BLaER1 treated with 17β-estradiol and CSF1 and Interleukin-3, amounts not matched to agents 10 nM and 100 nM (cell line): ENCODE results near the gene WNT1.

Experiments
- H3K27ac ChIP-seq, 11 experiments: shearing (Covaris generic); formaldehyde crosslinking; 2 replicates each; pipeline ENCODE4 v1.8.1; 2022
- H3K27me3 ChIP-seq, 11 experiments: shearing (Covaris generic); formaldehyde crosslinking; 2 replicates each; pipeline ENCODE4 v1.8.1; 2022
- H3K36me3 ChIP-seq, 11 experiments: shearing (Covaris generic); formaldehyde crosslinking; 2 replicates each; pipeline ENCODE4 v1.8.1; 2022
- H3K4me1 ChIP-seq, 10 experiments: shearing (Covaris generic); formaldehyde crosslinking; 2 replicates each; pipeline ENCODE4 v1.8.1; 2022
- H3K4me2 ChIP-seq, 11 experiments: shearing (Covaris generic); formaldehyde crosslinking; 2 replicates each; pipeline ENCODE4 v1.8.1; 2022
- H3K4me3 ChIP-seq, 10 experiments: shearing (Covaris generic); formaldehyde crosslinking; 2 replicates each; pipeline ENCODE4 v1.8.1; 2022
- H3K9ac ChIP-seq, 11 experiments: shearing (Covaris generic); formaldehyde crosslinking; 2 replicates each; pipeline ENCODE4 v1.8.1; 2022
- H3K9me3 ChIP-seq, 11 experiments: shearing (Covaris generic); formaldehyde crosslinking; replicated peaks in 1 of 11; 2 replicates each; pipeline ENCODE4 v1.8.1; 2022
- H4K20me1 ChIP-seq, 11 experiments: shearing (Covaris generic); formaldehyde crosslinking; 2 replicates each; pipeline ENCODE4 v1.8.1; 2022
- Cebpa-rat ChIP-seq, 11 experiments: shearing (Covaris generic); IDR thresholded peaks; 2 replicates each; pipeline ENCODE4 v1.8.1; 2022

WNT1 gene

DNA sequence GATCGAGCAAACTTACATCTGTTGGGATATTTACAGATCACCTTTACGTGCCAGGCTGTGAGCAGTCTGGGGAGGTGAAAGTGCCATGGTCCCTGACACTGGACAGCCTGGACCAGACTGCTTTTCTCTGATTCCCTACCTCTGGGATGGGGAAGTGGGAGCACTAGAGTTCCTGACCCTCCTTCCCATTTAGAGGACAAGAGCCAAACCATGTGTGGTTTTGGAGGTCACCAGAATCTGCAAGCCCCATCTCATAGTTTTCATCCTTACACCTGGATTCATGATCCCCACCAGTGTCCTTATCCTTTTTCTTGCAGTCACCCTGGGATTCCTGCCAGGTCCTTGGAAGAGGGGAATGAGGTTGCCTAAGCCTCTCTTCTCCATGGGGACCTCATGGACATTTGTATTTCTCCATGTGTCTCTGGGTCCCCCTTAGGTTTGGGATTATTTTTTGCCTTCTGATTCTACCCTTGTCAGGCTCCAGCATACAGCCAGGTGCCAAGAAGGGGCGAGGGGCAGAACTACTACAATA, 5.1 kb upstream of the WNT1 start:
- peak overlapping the region; percentile 31 to 89 (median 47); a peak in 19 of 22 replicates for H3K4me2 ChIP-seq
- no peak overlapping the region for H3K9ac ChIP-seq
- H3K27me3 ChIP-seq: peaks cover 100% of the 10 kb centered on the region in 11 experiments
- peaks cover 36 to 58% (median 46%) of the 10 kb centered on the region in 10 experiments for H3K4me1 ChIP-seq
- H3K9me3 ChIP-seq: peaks cover 0 to 9% (median 0%) of the 10 kb centered on the region in 11 experiments; a peak in 5 of 22 replicates
- H3K27ac ChIP-seq: no peak overlapping the region
- H3K36me3 ChIP-seq: no peaks in the 10 kb centered on the region
- H4K20me1 ChIP-seq: peaks cover 0 to 85% (median 40%) of the 10 kb centered on the region in 11 experiments; a peak in 19 of 22 replicates
- TF ChIP-seq Cebpa-rat (IDR thresholded peaks at IDR 0.05): no peak
- 0 out of 20 replicates have a peak overlapping the region, but pooled peaks of 1 of the 10 experiments have one; percentile 18 for H3K4me3 ChIP-seq

DNA sequence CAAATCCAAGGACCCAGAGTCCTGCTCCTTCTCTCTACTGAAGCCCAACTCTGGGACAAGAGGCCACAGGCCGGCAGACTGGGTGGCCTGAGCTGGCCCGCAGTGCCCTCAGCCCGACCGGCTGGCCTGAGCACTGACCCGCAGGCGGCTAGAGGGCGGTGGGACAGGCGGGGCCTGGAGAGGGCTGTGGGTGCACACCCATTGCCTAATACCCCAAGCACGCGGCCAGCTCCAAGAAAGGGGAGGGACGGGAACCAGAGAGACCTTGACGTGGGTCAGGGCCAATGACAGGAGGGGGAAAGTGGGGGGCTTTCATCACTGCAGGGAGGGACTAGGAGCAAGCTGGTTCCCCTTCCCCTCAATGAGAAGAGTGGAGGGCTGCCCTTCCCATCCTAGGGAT, 4.6 kb upstream of the WNT1 start:
- Histone ChIP-seq H3K4me3 (0 out of 20 replicates have a peak overlapping the region, but pooled peaks of 1 of the 10 experiments have one; percentile 18), H3K36me3 (no peaks in the 10 kb centered on the region), H3K27ac (no peak overlapping the region), H3K9me3 (peaks cover 0 to 9% (median 0%) of the 10 kb centered on the region in 11 experiments; a peak in 5 of 22 replicates), H3K27me3 (peaks cover 100% of the 10 kb centered on the region in 11 experiments), H3K9ac (no peak overlapping the region), H3K4me2 (peak overlapping the region in 2 of 11 experiments; percentile 72 to 80; a peak in 3 of 22 replicates), H3K4me1 (peaks cover 41 to 63% (median 52%) of the 10 kb centered on the region in 10 experiments), H4K20me1 (peaks cover 0 to 87% (median 45%) of the 10 kb centered on the region in 11 experiments; a peak in 19 of 22 replicates)
- no peak for TF ChIP-seq Cebpa-rat (IDR thresholded peaks at IDR 0.05)

DNA sequence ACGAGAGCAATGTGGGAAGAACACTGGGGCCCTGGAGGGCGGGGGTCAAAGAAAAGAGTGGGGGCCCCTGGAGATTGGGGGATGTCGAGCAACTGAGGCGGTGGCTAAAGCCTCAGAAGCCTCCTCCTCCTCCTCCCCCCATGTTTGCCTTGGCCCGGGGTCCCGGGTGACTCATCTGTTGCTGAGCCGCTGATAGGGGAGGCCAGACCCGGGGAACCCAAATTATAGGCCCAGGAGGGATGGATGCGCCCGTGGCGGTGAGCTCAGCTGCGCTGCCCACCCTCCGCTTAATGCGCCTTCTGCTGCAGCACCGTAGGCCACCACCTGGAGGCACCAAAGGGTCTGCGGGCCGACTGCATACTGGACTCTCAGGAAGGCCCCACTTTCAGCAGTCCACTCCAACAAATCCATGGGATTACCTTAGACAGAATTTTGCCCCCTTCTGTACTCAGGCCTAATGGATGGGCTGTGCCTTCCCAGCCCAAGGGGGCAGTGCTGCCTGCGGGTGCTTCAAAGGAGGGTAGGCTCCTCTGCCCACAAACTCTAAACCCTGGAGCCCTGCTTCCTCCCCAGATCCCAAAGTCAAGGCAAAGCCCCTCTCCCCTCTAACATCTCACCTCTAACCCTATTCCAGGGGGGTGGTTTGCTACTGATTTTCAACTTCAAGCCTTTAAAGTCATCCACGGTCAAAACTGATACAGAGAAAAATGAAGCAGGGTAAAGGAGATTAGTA, 4.0 kb upstream of the WNT1 start:
- no peak overlapping the region for H3K27ac ChIP-seq
- H3K4me1 ChIP-seq: peaks cover 44 to 64% (median 55%) of the 10 kb centered on the region in 10 experiments
- no peak overlapping the region for H3K4me2 ChIP-seq
- no peaks in the 10 kb centered on the region for H3K36me3 ChIP-seq
- H3K4me3 ChIP-seq: no peak overlapping the region
- H4K20me1 ChIP-seq: peaks cover 0 to 90% (median 51%) of the 10 kb centered on the region in 11 experiments; a peak in 20 of 22 replicates
- TF ChIP-seq Cebpa-rat (IDR thresholded peaks at IDR 0.05): no peak
- H3K27me3 ChIP-seq: peaks cover 100% of the 10 kb centered on the region in 11 experiments
- no peak overlapping the region for H3K9ac ChIP-seq
- H3K9me3 ChIP-seq: peaks cover 0 to 9% (median 0%) of the 10 kb centered on the region in 11 experiments; a peak in 5 of 22 replicates

DNA sequence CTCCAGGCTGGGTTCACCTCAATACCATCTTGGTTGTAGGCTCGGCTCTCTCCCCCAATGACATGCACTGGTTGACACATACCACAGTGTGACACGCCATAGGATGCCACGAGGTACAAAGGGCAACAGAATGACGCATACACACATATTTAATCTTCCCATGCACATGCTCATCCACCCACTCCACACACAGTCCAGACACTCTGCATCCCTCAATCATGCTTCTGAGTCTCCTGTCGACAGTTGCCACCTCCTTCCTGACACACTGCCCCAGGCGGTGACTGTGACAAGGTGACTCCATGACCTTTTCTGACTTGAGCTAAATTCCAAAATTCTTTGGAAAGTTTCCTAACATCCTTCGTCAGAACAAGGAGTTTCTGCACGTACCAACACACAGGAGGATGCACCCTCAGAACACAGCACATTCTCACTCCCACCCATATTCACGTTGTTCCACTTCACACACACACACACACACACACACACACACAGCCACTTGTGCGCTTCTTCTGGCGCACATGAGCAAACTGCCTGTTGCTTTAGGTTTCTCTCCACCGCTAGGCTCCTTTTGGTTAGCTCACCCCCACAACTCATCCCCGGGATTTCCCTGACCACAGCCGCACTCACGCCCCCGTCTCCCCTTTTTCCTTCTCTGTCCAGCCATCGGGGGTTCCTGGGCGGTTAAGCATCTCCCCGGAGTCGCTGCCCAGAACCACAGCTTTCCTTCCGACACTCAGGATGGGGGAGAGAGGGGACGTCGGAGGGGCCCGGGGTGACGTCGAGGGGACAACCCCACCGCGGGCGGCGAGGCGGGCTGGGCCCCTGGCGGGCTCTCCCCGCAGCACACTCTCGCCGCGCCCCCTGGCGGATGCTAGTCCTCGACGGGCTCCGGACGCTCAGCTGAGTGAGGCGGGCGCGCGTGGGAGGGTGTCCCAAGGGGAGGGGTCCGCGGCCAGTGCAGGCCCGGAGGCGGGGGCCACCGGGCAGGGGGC, 536 bp upstream of the WNT1 start:
- peak overlapping the region in 3 of 10 experiments; percentile 28 to 57 (median 39); a peak in 4 of 20 replicates for H3K4me3 ChIP-seq
- peaks cover 100% of the 10 kb centered on the region in 11 experiments for H3K27me3 ChIP-seq

GRCh38 chr12:48978741-48979601, 849 bp downstream of the WNT1 start:
- Histone ChIP-seq H3K4me2 (peak overlapping the region; percentile 84 to 98 (median 92)), H3K27me3 (peaks cover 97 to 100% (median 99%) of the 10 kb centered on the region in 11 experiments), H3K9ac (peak overlapping the region in 3 of 11 experiments; percentile 2 to 30 (median 15); a peak in 3 of 22 replicates)

More for the DNA sequence above, 536 bp upstream of the WNT1 start:
- Histone ChIP-seq H3K9me3 (peaks cover 0 to 9% (median 0%) of the 10 kb centered on the region in 11 experiments; a peak in 5 of 22 replicates), H3K4me1 (peaks cover 49 to 64% (median 58%) of the 10 kb centered on the region in 10 experiments), H4K20me1 (peaks cover 0 to 90% (median 54%) of the 10 kb centered on the region in 11 experiments; a peak in 20 of 22 replicates), H3K9ac (no peak overlapping the region), H3K36me3 (no peaks in the 10 kb centered on the region), H3K27ac (no peak overlapping the region), H3K4me2 (peak overlapping the region; percentile 84 to 98 (median 92); a peak in 20 of 22 replicates)
- no peak for TF ChIP-seq Cebpa-rat (IDR thresholded peaks at IDR 0.05)

DNA sequence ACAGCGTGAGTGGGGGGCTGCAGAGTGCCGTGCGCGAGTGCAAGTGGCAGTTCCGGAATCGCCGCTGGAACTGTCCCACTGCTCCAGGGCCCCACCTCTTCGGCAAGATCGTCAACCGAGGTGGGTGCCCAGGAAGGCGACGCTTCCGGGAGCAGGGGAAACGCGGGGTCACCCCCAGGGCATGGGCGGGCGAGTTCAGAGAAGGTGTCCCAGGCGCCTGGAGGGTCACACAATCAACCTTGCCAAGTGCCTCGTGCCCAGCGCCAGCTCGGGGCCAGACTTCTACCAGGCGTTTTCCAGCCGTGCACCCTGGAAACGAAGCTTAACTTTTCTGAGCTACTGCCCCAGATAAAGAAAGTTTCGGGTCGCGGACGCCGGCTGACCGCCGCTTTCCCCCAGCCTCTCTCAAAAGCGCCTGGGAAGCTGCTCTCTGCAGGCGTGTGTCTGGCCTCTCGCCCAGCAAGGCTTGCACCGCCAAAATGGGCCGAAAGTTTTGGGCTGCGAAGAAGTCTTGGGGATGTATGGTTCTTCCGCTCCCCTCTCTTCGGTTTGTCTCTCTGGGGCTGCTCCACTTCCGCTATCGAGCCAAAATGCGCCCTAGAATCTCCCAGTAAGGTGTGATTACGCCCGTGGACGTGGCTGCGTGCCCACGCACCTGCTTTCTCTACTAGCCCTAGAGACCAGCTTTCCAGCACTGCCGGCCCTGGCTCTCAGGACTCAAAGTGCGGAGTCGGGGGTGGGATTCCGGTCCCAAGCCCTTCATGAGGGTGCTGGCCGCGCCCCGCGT, 1.7 kb downstream of the WNT1 start:
- no peaks in the 10 kb centered on the region for H3K36me3 ChIP-seq
- peak overlapping the region in 4 of 11 experiments; percentile 2 to 44 (median 22); a peak in 3 of 22 replicates for H3K9ac ChIP-seq
- H3K27ac ChIP-seq: no peak overlapping the region
- H3K4me1 ChIP-seq: peaks cover 51 to 67% (median 57%) of the 10 kb centered on the region in 10 experiments
- peaks cover 89 to 100% (median 97%) of the 10 kb centered on the region in 11 experiments for H3K27me3 ChIP-seq
- H4K20me1 ChIP-seq: peaks cover 0 to 80% (median 42%) of the 10 kb centered on the region in 11 experiments; a peak in 20 of 22 replicates
- TF ChIP-seq Cebpa-rat (IDR thresholded peaks at IDR 0.05): no peak
- peak overlapping the region; percentile 42 to 66 (median 54) for H3K4me3 ChIP-seq
- peak overlapping the region; percentile 84 to 98 (median 92) for H3K4me2 ChIP-seq
- no peaks in the 10 kb centered on the region for H3K9me3 ChIP-seq

More at GRCh38 chr12:48978741-48979601, 849 bp downstream of the WNT1 start:
- H3K36me3 ChIP-seq: no peaks in the 10 kb centered on the region
- peaks cover 0 to 80% (median 45%) of the 10 kb centered on the region in 11 experiments; a peak in 20 of 22 replicates for H4K20me1 ChIP-seq
- H3K9me3 ChIP-seq: peaks cover 0 to 4% (median 0%) of the 10 kb centered on the region in 11 experiments; a peak in 4 of 22 replicates
- peaks cover 47 to 58% (median 53%) of the 10 kb centered on the region in 10 experiments for H3K4me1 ChIP-seq
- no peak overlapping the region for H3K27ac ChIP-seq
- peak overlapping the region; percentile 42 to 66 (median 54); a peak in 19 of 20 replicates for H3K4me3 ChIP-seq
- no peak for TF ChIP-seq Cebpa-rat (IDR thresholded peaks at IDR 0.05)
